ENCODE data around the gene DGKB.

The DGKB gene

GRCh38 chr7:14184292-14184864 lies 718.2 kb downstream of the DGKB start:
- Histone ChIP-seq H3K27me3 (ENCODE audit: insufficient read depth, poor library complexity, severe bottlenecking) (no peaks in the 10 kb centered on the region), H3K27ac (ENCODE audit: poor library complexity, severe bottlenecking) (no peak overlapping the region), H3K4me3 (ENCODE audit: severe bottlenecking) (no peak overlapping the region), H3K4me1 (ENCODE audit: insufficient read depth, poor library complexity, severe bottlenecking) (no peaks in the 10 kb centered on the region), H3K9me3 (ENCODE audit: severe bottlenecking) (no peaks in the 10 kb centered on the region), H3K36me3 (ENCODE audit: low read depth) (no peaks in the 10 kb centered on the region)
- no peak for DNase-seq (ENCODE audit: low spot score)
- no peak for ATAC-seq (ENCODE audit: low read depth)
- no peak for TF ChIP-seq CTCF (IDR thresholded peaks at IDR 0.05; ENCODE audit: poor library complexity, severe bottlenecking)

- no peak for ATAC-seq (ENCODE audit: low read depth)
- H3K27me3 ChIP-seq (ENCODE audit: insufficient read depth, poor library complexity, severe bottlenecking) = no peaks in the 10 kb centered on the region
- no peaks in the 10 kb centered on the region for H3K9me3 ChIP-seq (ENCODE audit: severe bottlenecking)
- TF ChIP-seq CTCF (IDR thresholded peaks at IDR 0.05; ENCODE audit: poor library complexity, severe bottlenecking) = no peak
- H3K27ac ChIP-seq (ENCODE audit: poor library complexity, severe bottlenecking) = no peak overlapping the region
- H3K4me1 ChIP-seq (ENCODE audit: insufficient read depth, poor library complexity, severe bottlenecking) = no peaks in the 10 kb centered on the region
- no peaks in the 10 kb centered on the region for H3K36me3 ChIP-seq (ENCODE audit: low read depth)
- no peak overlapping the region for H3K4me3 ChIP-seq (ENCODE audit: severe bottlenecking)
- DNase-seq (ENCODE audit: low spot score) = no peak
Measured at GRCh38 chr7:14179781-14180180, 722.8 kb downstream of the DGKB start.

GRCh38 chr7:14177876-14178275 lies 724.7 kb downstream of the DGKB start:
- H3K27ac ChIP-seq (ENCODE audit: poor library complexity, severe bottlenecking) = no peak overlapping the region
- TF ChIP-seq CTCF (IDR thresholded peaks at IDR 0.05; ENCODE audit: poor library complexity, severe bottlenecking) = no peak
- no peaks in the 10 kb centered on the region for H3K9me3 ChIP-seq (ENCODE audit: severe bottlenecking)
- no peak for DNase-seq (ENCODE audit: low spot score)
- no peak overlapping the region for H3K4me3 ChIP-seq (ENCODE audit: severe bottlenecking)
- H3K36me3 ChIP-seq (ENCODE audit: low read depth) = no peaks in the 10 kb centered on the region
- H3K27me3 ChIP-seq (ENCODE audit: insufficient read depth, poor library complexity, severe bottlenecking) = no peaks in the 10 kb centered on the region
- no peaks in the 10 kb centered on the region for H3K4me1 ChIP-seq (ENCODE audit: insufficient read depth, poor library complexity, severe bottlenecking)
- no peak for ATAC-seq (ENCODE audit: low read depth)

GRCh38 chr7:14170872-14171271 lies 731.7 kb downstream of the DGKB start:
- DNase-seq (ENCODE audit: low spot score) (no peak), ATAC-seq (ENCODE audit: low read depth) (no peak)
- no peaks in the 10 kb centered on the region for H3K27me3 ChIP-seq (ENCODE audit: insufficient read depth, poor library complexity, severe bottlenecking)

More at GRCh38 chr7:14170872-14171271, 731.7 kb downstream of the DGKB start:
- no peaks in the 10 kb centered on the region for H3K36me3 ChIP-seq (ENCODE audit: low read depth)
- no peaks in the 10 kb centered on the region for H3K9me3 ChIP-seq (ENCODE audit: severe bottlenecking)
- H3K4me3 ChIP-seq (ENCODE audit: severe bottlenecking) = no peak overlapping the region
- no peak overlapping the region for H3K27ac ChIP-seq (ENCODE audit: poor library complexity, severe bottlenecking)
- no peaks in the 10 kb centered on the region for H3K4me1 ChIP-seq (ENCODE audit: insufficient read depth, poor library complexity, severe bottlenecking)
- TF ChIP-seq CTCF (IDR thresholded peaks at IDR 0.05; ENCODE audit: poor library complexity, severe bottlenecking) = no peak

Measured in RWPE2 (cell line).